ENCODE data around the gene MAVS.

- TF ChIP-seq ZNF512 (CRISPR knock-in tag; IDR thresholded peaks at IDR 0.05; ENCODE audit: borderline replicate concordance) (no peak), CTCF (IDR thresholded peaks at IDR 0.05) (no peak), ATF3 (CRISPR knock-in tag; conservative IDR thresholded peaks at IDR 0.05) (no peak), MXD4 (CRISPR knock-in tag; IDR thresholded peaks at IDR 0.05; ENCODE audit: borderline replicate concordance) (no peak), SP1 (CRISPR knock-in tag; conservative IDR thresholded peaks at IDR 0.05) (no peak)
These were observed 49.4 kb upstream of the MAVS start for GRCh38 chr20:3797226-3797545.
